GM12865 (cell line): ENCODE measurements around the gene ARVCF.

Source experiments
- DNase-seq: peaks from one replicate; pipeline ENCODE4 v3.0.0; 2010; ENCODE audit warnings: low read depth
- H3K4me3 ChIP-seq: 2 replicates; pipeline ENCODE4 v1.5.1; 2011; ENCODE audit warnings: mild to moderate bottlenecking, low read depth, low read length, control low read depth
- TF ChIP-seq, protein P1 (sequence below): IDR thresholded peaks from 2 replicates; pipeline ENCODE4 v1.5.1; 2011; ENCODE audit warnings: low read length, control low read depth, low read depth, inconsistent platforms; ENCODE audit not compliant: insufficient read depth; ENCODE audit errors: missing control alignments

ARVCF gene

DNA sequence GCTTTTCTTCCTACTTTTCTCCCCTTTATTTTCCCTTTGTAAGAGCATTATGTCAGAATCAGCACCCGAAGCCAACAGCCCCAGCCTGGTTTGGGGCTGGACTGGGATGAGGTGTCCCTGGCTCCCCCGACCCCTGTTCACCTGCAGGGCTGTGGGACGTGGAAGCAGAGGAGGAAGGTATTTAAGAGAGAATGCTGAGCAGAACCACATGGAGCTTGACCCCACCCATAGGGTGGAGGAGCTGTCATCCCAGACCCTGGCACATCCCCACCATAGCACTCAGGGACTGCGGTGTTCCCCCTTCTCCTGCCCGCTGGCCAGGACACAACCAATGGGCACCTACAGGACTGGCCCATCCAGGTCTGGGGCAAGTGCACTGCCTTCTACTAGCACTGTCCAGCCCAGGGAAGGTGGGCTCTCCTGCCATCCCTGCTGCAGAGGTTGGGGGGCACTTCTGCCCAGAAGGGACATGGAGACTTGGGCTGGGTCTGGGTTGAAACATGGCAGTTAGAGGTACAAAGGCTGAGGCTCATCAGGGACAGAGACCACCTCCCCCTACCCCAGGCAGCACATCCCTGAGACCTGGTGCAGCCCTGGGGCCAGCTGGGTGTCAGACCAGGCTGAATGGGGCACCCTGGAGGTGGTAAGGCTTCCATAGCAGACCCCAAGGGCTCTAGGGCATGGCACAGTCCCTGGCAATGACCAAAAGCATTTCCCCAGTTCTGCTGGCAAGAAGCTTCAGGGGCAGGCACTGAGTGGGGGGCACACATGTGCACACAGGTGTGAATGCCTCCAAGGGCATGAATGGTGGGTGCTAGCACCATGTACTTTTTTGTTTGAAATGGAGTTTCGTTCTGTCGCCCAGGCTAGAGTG is 23.9 kb upstream of the ARVCF start:
- TF ChIP-seq, protein P1, sequence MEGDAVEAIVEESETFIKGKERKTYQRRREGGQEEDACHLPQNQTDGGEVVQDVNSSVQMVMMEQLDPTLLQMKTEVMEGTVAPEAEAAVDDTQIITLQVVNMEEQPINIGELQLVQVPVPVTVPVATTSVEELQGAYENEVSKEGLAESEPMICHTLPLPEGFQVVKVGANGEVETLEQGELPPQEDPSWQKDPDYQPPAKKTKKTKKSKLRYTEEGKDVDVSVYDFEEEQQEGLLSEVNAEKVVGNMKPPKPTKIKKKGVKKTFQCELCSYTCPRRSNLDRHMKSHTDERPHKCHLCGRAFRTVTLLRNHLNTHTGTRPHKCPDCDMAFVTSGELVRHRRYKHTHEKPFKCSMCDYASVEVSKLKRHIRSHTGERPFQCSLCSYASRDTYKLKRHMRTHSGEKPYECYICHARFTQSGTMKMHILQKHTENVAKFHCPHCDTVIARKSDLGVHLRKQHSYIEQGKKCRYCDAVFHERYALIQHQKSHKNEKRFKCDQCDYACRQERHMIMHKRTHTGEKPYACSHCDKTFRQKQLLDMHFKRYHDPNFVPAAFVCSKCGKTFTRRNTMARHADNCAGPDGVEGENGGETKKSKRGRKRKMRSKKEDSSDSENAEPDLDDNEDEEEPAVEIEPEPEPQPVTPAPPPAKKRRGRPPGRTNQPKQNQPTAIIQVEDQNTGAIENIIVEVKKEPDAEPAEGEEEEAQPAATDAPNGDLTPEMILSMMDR: no peak
- H3K4me3 ChIP-seq: no peak overlapping the region
- no peak for DNase-seq

DNA sequence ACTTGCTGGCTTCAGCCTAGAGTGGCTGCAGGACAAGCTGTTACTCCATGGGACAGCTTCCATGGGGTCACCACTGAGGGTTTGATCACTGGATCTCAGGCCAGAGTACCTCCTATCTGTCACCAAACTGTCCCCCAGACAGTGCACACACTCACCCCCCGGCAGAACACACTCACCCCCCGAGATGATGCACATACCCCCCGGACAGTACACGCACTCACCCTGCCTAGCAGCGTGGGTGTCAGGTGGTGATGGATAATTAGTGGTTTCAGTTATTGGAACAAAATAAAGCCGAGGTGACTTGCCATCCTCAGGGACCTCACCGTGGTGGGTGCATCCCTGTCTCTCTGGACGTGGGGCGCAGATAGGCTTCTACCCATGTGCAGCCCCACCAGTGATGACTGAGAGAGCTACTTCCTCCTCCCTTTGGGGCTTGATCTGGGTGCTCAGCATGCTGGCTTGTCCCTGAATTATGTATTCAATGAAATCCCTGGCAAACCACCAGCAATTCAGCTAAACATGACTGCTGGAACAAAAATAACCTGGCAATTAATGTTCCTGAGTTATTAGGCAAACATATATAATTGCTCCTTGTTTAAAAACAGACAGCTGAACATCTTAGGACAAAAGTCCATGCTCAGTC is 23.2 kb upstream of the ARVCF start:
- TF ChIP-seq, protein P1: no peak
- no peak for DNase-seq
- no peak overlapping the region for H3K4me3 ChIP-seq

DNA sequence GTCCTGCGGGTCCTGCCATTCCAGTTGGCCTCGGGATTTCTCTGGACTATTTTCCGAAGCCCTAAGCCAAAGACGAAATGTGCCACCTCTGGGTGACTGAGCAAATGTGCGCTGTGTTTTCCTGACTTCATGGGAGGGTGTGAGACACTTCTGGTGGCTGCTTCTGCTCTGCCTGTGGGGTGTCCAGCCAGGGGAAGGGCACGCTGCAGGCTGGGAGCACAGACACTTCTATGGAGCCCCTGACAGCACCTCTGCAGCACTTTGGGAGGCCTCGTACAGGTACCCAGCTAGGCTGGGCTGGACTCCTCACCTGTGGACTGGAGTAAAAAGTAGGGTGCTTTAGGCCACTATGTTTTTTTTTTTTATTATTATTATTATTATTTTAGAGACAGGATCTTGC is 22.0 kb upstream of the ARVCF start:
- TF ChIP-seq, protein P1: no peak
- no peak overlapping the region for H3K4me3 ChIP-seq
- DNase-seq: no peak

DNA sequence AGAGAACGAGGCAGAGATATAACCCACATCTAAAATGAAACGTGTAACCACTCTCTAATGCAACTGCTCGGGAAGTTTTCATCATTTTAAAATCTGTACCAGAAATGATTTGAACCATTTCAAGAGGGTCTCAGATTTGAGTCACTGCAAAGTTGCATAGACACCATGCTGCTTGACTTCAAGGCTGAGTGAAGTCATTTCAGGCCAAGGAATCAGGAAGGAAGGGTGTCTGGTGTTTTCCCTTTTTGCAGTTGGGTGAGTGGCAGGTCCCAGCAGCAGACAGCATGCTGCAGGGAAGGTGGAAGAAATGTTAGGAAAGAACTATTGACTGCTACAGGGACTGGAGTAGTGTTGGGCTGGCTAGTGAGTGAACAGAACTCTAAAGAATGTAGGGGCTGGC is 20.8 kb upstream of the ARVCF start:
- no peak overlapping the region for H3K4me3 ChIP-seq
- TF ChIP-seq, protein P1: no peak
- DNase-seq: peak; percentile 64

DNA sequence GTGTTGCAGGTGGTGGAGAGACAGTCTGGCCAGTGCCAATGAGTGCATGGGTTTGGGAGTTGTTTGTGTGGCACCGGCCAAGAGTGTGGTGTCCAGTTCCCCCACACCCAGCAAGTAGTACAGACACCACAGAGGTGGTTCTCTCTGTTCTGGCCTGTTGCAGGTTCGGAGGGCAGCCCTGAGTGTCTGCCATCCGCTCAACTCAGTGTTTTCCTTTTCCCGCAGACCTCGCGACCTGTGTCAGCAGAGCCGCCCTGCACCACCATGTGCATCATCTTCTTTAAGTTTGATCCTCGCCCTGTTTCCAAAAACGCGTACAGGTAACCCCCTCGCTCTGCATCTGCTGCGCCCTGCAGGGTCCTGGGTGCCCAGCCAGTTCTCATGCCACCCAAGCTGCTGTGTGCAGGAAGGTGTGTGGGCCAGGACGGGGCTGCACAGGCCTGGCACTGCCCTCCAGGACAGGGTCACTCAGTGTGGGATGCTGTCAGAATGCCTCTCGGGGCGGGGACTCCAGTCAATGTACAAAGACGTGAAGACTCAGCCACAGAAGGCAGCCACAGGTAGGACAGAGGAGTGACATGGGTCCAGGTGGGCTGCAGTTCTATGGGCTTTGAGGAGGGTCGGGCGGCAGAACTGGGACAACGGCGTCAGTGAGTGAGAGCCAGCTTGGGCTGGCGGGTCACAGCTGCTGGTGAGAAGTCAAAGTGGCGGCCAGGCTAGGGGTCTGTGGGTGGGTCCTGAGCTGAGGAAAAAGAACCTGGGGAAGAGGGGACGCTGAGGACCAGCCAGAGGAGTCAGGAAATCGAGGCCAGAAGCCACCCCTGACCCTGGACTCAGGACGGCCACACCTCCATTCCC is 20.1 kb upstream of the ARVCF start:
- DNase-seq: no peak
- TF ChIP-seq, protein P1: no peak
- H3K4me3 ChIP-seq: no peak overlapping the region

DNA sequence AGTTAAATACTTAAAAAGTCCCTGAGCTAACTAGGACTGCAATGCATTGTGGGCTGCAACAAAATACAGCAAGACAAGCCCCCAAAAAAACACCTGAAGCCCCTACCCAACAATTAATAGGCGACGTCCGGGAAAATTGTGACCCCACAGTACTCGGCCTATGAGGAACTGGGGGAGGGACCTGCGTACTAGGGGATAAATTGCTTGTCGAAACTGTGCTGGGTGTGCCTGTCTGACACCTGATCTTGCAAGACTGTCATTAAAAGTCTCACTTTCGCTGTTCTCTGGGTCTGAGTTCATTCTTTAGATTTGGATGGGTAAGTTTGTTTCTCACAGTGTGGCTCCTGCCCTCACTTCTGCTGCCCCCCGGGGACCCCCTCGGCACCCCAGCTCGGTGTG is 19.5 kb upstream of the ARVCF start:
- H3K4me3 ChIP-seq: no peak overlapping the region
- TF ChIP-seq, protein P1: no peak
- peak; percentile 83 for DNase-seq
